GM18499 (cell line): ENCODE data around the gene HPCAL1.

ENCODE experiments used
- ATAC-seq: cut with Tn5 transposase; IDR thresholded peaks from one replicate; pipeline ENCODE4 v1.9.1; 2021; ENCODE audit warnings: moderate number of reproducible peaks; ENCODE audit not compliant: insufficient read depth, unreplicated experiment

Gene HPCAL1

GRCh38 chr2:10471955-10472354 lies 169.3 kb downstream of the HPCAL1 start:
- ATAC-seq: no peak

GRCh38 chr2:10473121-10473756 lies 170.5 kb downstream of the HPCAL1 start:
- ATAC-seq: no peak

DNA sequence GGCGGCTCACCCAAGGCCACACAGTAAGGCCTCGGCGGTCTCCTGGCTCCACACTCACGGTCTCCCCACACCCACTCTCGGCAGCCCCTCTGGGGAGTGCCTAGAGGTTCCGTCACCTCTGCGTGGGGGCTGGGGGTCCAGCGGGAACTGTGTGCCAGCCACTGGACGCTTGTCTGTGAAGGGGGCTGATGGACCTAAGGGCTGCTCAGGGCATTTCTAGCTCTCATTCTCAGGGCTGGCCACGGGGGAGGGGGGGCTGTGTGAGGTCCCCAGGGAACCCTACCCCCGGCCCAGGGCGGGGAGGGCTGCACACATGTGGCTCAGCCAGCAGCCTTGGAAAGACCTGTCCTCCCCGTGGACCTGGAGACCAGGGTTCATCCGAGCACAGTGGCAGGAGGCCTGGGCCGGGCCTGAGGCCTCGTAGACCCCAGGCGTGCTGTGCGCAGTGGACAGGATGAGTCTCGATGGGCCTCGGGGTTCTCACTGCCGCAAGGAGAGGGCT lies 172.6 kb downstream of the HPCAL1 start:
- ATAC-seq: no peak

GRCh38 chr2:10475811-10476660 lies 173.3 kb downstream of the HPCAL1 start:
- ATAC-seq: no peak

DNA sequence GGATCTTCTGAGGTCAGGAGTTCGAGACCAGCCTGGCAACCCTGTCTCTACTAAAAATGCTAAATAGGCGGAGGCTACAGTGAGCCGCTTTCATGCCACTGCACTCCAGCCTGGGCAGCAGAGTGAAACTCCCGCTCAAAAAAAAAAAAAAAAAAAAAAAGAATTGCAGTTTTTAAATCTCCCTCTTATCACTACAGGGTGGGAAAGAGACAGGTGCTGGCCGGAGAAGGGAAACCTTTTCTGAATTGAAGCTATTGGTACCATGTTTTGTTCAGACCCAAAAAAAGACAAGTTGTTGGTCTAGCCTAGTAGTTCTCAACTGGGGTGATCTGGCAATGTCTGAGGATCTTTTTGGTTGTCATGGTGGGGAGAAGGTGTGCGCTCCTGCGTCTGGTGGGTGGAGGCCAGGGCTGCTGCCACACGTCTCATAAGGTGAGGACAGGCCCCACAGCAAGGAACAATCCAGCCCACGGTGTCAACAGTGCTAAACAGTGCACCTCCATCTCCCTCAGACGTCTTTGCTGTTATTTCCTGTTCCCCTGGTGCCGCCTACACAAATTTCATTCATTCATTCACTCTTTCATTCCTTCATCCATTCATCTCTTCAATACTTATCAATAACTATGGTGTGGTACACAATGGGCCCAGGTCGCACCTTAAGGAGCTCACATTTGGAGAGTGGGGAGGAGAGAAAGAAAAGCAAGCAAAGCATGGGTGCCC lies 174.2 kb downstream of the HPCAL1 start:
- ATAC-seq: no peak
